ENCODE results near the gene ROCK2. TPM values are rescaled to one million over a fixed set of nuclear protein-coding genes. Genes with fewer than 3 reads are reported as not detected.
A peak's percentile ranks its signal among the peaks of the same experiment; 100 is the strongest.

Gene ROCK2
- total and polyA plus RNA-seq, 2 of the 13 experiments (the other 11 are each of a cell fraction or from before 2014, with no cell fraction given): 38.1 to 119 TPM

DNA sequence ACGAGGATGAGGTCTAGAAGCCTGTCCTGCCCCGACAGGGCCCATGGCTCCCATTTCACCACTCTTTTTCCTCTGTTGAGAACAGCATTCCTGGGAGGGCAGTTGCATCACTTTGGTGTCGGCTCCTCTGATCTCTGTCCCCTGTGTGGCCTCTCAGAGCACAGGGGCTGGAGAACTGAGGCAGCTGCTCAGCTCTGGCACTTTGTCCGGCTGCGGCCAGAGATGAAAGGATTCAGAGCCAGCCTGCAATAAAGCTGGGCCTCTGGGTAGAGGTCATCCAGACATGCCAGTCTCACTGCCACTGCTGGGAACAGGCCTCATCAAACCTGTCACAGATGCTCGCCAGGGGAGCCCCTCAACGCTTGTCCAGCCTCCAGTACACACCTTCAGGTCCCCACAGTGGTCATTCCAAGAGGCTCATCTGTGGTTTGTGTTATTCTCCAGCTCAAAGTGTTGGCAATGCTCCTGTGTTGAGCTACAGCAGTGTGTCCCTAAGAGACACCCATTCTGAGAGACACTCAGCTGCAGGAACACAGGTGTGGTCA, 13.1 kb upstream of the ROCK2 start (continued):
- TF ChIP-seq, protein P1, sequence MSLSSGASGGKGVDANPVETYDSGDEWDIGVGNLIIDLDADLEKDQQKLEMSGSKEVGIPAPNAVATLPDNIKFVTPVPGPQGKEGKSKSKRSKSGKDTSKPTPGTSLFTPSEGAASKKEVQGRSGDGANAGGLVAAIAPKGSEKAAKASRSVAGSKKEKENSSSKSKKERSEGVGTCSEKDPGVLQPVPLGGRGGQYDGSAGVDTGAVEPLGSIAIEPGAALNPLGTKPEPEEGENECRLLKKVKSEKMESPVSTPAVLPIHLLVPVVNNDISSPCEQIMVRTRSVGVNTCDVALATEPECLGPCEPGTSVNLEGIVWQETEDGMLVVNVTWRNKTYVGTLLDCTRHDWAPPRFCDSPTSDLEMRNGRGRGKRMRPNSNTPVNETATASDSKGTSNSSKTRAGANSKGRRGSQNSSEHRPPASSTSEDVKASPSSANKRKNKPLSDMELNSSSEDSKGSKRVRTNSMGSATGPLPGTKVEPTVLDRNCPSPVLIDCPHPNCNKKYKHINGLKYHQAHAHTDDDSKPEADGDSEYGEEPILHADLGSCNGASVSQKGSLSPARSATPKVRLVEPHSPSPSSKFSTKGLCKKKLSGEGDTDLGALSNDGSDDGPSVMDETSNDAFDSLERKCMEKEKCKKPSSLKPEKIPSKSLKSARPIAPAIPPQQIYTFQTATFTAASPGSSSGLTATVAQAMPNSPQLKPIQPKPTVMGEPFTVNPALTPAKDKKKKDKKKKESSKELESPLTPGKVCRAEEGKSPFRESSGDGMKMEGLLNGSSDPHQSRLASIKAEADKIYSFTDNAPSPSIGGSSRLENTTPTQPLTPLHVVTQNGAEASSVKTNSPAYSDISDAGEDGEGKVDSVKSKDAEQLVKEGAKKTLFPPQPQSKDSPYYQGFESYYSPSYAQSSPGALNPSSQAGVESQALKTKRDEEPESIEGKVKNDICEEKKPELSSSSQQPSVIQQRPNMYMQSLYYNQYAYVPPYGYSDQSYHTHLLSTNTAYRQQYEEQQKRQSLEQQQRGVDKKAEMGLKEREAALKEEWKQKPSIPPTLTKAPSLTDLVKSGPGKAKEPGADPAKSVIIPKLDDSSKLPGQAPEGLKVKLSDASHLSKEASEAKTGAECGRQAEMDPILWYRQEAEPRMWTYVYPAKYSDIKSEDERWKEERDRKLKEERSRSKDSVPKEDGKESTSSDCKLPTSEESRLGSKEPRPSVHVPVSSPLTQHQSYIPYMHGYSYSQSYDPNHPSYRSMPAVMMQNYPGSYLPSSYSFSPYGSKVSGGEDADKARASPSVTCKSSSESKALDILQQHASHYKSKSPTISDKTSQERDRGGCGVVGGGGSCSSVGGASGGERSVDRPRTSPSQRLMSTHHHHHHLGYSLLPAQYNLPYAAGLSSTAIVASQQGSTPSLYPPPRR (CRISPR knock-in tag; IDR thresholded peaks at IDR 0.05; ENCODE audit: borderline replicate concordance): peak; percentile 99
- peak; percentile 84; the same call in 1 of the 2 replicates for TF ChIP-seq ZNF616 (CRISPR knock-in tag; IDR thresholded peaks at IDR 0.05; ENCODE audit: low read depth)
- no peak for TF ChIP-seq PCBP2 (optimal IDR thresholded peaks at IDR 0.05; ENCODE audit: low read depth, low read length, poor library complexity, severe bottlenecking)
- TF ChIP-seq RORA (CRISPR knock-in tag; IDR thresholded peaks at IDR 0.05): no peak
- peak; percentile 99 for TF ChIP-seq ERF (CRISPR knock-in tag; IDR thresholded peaks at IDR 0.05)
- TF ChIP-seq ZBTB8A (CRISPR knock-in tag; IDR thresholded peaks at IDR 0.05; ENCODE audit: borderline replicate concordance, low read depth): peak; percentile 95
- TF ChIP-seq, protein P2, sequence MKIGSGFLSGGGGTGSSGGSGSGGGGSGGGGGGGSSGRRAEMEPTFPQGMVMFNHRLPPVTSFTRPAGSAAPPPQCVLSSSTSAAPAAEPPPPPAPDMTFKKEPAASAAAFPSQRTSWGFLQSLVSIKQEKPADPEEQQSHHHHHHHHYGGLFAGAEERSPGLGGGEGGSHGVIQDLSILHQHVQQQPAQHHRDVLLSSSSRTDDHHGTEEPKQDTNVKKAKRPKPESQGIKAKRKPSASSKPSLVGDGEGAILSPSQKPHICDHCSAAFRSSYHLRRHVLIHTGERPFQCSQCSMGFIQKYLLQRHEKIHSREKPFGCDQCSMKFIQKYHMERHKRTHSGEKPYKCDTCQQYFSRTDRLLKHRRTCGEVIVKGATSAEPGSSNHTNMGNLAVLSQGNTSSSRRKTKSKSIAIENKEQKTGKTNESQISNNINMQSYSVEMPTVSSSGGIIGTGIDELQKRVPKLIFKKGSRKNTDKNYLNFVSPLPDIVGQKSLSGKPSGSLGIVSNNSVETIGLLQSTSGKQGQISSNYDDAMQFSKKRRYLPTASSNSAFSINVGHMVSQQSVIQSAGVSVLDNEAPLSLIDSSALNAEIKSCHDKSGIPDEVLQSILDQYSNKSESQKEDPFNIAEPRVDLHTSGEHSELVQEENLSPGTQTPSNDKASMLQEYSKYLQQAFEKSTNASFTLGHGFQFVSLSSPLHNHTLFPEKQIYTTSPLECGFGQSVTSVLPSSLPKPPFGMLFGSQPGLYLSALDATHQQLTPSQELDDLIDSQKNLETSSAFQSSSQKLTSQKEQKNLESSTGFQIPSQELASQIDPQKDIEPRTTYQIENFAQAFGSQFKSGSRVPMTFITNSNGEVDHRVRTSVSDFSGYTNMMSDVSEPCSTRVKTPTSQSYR (CRISPR knock-in tag; IDR thresholded peaks at IDR 0.05; ENCODE audit: borderline replicate concordance): peak; percentile 88; the same call in 1 of the 2 replicates
- peak; percentile 80 for TF ChIP-seq ZNF83 (CRISPR knock-in tag; IDR thresholded peaks at IDR 0.05; ENCODE audit: borderline replicate concordance)
- no peak for TF ChIP-seq ZFYVE20 (CRISPR knock-in tag; IDR thresholded peaks at IDR 0.05; ENCODE audit: borderline replicate concordance, low read depth)
- TF ChIP-seq ZNF589 (CRISPR knock-in tag; conservative IDR thresholded peaks at IDR 0.05): peak; percentile 96
- TF ChIP-seq ARHGAP35 (CRISPR knock-in tag; IDR thresholded peaks at IDR 0.05; ENCODE audit: borderline replicate concordance): 0 out of 2 replicates have a peak, but pooled peaks have one; percentile 46
- TF ChIP-seq, protein P3, sequence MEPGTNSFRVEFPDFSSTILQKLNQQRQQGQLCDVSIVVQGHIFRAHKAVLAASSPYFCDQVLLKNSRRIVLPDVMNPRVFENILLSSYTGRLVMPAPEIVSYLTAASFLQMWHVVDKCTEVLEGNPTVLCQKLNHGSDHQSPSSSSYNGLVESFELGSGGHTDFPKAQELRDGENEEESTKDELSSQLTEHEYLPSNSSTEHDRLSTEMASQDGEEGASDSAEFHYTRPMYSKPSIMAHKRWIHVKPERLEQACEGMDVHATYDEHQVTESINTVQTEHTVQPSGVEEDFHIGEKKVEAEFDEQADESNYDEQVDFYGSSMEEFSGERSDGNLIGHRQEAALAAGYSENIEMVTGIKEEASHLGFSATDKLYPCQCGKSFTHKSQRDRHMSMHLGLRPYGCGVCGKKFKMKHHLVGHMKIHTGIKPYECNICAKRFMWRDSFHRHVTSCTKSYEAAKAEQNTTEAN (CRISPR knock-in tag; conservative IDR thresholded peaks at IDR 0.05): peak; percentile 98
- peak; percentile 75; the same call in 1 of the 2 replicates for TF ChIP-seq ZNF619 (CRISPR knock-in tag; IDR thresholded peaks at IDR 0.05)
- TF ChIP-seq ZNF557 (CRISPR knock-in tag; IDR thresholded peaks at IDR 0.05): peak; percentile 97; the same call in 1 of the 2 replicates
- TF ChIP-seq, protein P4, sequence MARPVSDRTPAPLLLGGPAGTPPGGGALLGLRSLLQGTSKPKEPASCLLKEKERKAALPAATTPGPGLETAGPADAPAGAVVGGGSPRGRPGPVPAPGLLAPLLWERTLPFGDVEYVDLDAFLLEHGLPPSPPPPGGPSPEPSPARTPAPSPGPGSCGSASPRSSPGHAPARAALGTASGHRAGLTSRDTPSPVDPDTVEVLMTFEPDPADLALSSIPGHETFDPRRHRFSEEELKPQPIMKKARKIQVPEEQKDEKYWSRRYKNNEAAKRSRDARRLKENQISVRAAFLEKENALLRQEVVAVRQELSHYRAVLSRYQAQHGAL (CRISPR knock-in tag; IDR thresholded peaks at IDR 0.05; ENCODE audit: not compliant biosample characterization): peak; percentile 98
- TF ChIP-seq SMAD1 (CRISPR knock-in tag; IDR thresholded peaks at IDR 0.05; ENCODE audit: borderline replicate concordance, low read depth): peak; percentile 97
- no peak for TF ChIP-seq ZFP36 (IDR thresholded peaks at IDR 0.05; ENCODE audit: borderline replicate concordance, low read depth, low read length, partially characterized antibody)
- TF ChIP-seq ZNF292 (CRISPR knock-in tag; IDR thresholded peaks at IDR 0.05; ENCODE audit: borderline replicate concordance, low read depth): peak; percentile 100

Measured in HepG2 (cell line).